GM18868 (cell line): ENCODE measurements around the gene SGSH.
"Not testable (repeated sequence)": the region's sequence is repeated elsewhere in the genome, so short reads cannot be mapped to it uniquely, and the experiment has no call there.

Experiments
- ATAC-seq: cut with Tn5 transposase; IDR thresholded peaks from one replicate; pipeline ENCODE4 v1.9.1; 2021; ENCODE audit warnings: mild to moderate bottlenecking, moderate library complexity; ENCODE audit not compliant: unreplicated experiment

SGSH gene

DNA sequence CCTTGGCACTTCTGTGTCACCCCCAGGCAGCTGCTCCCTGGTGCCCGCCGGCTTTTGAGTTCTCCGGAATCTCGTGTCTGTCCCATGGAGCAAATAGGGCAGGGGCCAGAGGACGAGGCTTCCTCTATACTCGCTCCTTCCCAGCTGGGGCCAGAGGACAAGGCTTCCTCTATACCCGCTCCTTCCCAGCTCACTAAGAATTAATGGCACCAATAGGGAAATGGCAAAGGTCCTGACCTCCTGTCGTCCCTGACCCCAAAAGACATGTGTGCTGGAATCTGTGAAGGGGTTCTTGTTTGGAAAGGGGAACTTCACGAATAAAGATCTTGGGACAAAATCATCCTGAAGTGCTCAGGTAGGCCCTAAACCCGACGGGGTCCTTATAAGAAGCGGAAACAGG is 7.6 kb downstream of the SGSH start:
- no peak for ATAC-seq

DNA sequence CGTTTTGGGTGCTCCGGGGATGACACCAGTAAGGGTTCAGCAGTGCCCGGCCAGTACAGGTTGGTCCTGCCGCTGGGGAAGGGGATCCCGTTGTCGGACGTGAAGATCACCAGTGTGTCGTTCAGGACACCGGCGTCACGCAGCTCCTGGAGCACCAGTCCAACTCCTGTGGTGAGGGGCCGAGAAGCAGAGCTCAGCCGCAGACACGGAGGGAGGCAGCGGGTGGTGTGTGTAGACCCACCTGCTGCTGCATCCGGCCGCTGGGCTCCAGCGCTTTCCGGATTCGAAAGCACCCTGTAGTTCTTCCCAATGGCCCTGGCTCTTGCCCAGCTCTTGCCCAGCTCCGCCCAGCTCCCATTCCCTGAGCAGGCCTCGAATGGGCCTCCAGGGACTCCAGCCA is 8.0 kb downstream of the SGSH start:
- ATAC-seq, result no peak

DNA sequence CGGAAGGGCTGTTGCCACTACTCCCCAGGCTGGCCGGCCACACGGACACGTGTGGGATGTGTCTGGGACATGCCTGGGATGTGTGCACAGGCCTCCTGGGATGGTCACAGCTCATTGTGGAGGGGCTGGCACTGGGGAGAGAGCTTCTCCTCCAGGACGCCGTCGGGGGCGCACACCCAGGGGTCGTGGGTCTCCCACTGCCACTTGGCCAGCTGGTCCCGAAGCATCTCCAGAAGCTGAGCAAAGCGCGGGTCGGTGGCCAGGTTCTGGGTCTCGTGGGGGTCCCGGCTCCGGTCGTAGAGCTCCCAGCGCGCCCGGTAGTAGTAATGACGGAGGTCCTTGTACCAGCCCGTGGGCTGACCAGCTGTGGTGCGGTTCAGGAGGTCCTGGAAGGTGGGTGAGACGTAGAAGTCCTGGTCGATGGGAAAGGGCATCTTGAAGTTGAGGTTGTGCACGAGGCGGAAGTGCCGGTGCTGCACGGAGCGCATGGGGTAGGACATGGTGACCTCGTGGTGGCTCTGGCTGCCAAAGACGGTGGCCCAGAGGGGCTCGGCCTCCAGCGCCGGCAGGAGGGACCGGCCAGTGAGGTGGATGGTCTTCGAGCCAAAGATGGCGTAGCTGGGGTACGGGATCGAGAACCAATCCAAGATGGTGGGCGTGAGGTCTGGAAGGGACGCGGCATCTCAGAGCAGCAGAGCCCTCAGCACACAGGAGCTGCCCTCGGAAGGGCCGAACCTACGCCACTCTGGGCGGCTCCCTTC is 9.6 kb downstream of the SGSH start:
- ATAC-seq, result no peak

DNA sequence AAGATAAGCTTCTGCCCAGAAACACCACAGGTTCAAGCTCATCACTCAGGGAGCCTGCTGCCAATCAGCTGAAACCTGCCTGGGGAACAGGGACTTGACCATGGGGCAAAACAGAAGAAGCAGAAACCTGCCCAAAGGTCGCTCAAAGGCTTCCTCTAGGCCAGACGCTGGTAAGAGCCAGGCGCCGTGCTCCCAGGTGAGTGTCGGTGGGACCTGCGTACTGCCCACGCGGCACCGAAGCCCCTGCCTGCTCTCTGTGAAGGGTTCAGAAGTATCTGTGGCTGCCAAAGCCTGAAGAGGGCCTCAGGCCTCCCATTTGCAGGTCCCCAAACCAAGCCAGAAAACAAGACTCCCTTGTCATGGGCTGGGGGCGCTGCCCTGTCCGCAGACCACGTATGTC is 10.4 kb downstream of the SGSH start:
- ATAC-seq, result no peak

DNA sequence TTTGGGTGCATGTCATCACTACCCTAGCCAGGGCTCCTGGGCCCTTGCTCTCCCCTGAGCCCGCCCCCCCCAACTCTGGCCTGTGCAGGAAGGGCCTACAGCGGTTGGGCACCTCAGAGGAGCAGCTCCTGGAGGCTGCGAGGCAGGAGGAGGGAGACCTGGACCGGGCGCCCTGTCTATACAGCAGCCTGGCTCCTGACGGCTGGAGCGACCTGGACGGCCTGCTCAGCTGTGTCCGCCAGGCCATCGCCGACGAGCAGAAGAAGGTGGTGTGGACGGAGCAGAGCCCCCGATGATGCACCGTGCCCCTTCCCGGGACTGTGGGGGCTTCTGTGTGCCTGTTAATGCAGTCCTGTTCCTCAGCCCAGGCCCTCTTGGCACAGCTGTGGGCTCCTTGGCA is 12.1 kb downstream of the SGSH start:
- no peak for ATAC-seq

DNA sequence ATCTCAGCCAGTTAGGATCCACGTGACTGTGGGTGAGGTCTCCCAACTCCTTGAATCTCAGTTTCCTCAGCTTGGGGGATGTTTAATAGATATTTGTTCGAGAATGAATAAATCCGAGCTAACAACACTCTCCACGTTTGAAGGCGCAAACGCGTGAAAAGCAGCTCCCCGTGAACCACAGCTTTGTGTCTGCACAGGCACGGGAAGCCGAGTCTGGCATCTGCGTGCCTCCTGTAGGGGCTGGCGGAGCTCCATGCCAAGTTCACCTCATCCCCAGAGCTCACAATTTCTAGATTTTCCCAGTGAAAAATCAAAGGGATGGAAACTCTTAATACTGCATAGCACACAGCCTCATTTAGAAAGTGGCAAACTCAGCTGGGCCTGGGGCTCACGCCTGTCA is 14.3 kb downstream of the SGSH start:
- no peak for ATAC-seq

DNA sequence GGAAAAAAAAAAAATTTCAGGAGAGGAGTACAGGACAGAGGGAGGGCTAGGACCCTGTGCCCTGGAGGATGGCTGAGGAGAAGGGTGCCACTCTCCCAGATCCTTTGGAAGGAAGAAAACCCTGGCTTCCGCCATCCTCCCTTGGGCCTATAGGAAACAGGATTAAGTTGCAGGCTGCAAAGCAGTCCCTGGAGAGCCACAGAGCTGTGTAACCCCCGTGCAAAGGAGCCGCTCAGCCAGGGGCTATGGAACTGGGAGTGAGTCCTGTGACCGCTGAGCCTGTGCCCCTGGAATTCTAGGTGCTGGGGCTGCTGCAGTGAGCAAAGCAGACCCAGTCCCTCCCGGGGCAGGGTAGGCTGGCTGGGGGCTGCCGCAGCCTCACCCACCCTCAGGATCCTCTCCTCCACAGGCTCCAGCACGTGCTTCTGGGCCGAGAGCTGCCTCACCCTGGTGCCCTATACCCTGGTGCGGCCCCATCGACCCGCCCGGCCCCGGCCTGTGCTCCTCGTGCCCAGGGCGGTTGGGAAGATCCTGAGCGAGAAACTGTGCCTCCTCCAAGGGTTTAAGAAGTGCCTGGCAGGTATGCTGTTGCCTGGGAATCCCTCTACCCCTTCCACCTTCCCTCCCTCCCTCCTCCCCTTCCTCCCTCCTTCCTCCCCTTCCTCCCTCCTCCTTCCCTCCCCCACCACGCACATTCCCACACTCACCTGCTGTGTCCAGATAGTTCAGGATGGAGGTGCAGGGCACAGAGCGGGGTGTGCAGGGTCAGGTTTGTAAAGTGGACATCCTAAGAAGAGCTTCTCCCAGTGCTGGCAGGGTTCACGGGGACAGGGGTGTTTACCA is 15.3 kb downstream of the SGSH start:
- ATAC-seq, result no peak

DNA sequence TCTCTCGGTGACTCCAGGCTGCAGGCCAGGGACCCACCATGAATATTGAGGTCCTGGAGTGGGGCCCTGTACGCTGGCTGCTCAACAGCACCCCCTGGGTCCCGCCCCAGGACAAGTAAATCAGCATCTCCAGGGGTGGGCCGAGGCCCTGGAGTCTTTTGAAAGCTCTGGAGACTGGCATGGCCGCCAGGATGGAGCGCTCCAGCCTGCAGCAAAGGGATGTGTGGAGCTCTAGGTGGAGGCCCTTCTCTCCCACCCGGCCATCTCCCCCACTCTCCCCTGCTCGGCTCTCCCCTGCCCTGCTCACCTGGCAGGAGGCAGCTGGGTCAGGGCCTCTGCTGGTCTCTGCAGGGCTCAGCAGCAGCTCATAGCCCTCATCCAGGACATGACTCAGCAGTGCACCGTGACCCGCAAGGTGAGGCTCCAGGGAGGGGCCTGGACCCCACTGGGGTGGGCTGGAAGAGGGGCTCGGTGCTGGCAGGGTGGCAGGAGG is 16.6 kb downstream of the SGSH start:
- ATAC-seq, result no peak

DNA sequence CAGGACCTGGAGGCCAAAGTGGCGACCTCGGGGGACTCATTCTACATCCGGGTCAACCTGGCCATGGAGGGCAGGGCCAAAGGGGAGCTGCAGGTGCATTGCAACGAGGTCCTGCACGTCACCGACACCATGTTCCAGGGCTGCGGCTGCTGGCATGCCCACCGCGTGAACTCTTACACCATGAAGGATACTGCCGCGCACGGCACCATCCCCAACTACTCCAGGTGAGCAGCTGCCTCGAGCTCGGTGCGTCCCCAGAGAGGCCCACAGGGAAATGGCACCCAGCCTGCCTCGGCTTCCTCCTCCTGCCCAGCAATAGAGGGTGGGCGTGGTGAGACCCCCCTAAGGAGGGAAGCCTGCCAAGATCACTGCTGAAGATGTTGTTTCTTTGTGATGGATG is 17.9 kb downstream of the SGSH start:
- no peak for ATAC-seq

DNA sequence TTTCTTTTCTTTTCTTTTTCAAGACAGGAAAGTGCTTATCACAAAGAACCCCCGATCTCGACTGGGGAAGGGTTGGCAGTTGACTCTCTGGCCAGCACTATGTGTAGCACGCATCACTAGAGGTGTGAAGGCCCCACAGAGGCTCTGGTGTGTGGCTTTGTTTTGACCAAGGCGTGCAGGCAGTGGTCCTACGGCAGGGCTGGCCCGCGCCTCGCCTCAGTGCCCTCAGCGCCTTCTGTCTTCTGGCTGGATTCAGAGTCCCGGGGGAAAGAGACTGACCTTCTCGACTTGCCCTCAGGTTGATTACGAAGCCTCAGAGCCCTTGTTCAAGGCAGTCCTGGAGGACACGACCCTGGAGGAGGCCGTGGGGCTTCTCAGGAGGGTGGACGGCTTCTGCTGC is 18.7 kb downstream of the SGSH start:
- ATAC-seq, result no peak

DNA sequence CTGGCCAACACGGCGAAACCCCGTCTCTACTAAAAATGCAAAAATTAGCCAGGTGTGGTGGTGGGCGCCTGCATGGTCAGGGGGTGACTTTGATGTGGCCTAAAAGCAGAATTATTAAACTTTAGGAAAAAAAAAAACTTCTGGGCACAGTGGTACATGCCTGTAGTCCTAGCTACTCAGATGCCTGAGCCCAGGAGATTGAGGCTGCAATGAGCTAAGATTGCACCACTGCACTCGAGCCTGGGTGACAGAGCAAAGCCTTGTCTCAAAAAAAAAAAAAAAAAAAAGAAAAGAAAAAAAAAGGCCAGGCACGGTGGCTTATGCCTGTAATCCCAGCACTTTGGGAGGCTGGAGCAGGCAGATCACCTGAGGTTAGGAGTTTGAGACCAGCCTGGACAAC is 20.8 kb downstream of the SGSH start:
- not testable (repeated sequence) for ATAC-seq

DNA sequence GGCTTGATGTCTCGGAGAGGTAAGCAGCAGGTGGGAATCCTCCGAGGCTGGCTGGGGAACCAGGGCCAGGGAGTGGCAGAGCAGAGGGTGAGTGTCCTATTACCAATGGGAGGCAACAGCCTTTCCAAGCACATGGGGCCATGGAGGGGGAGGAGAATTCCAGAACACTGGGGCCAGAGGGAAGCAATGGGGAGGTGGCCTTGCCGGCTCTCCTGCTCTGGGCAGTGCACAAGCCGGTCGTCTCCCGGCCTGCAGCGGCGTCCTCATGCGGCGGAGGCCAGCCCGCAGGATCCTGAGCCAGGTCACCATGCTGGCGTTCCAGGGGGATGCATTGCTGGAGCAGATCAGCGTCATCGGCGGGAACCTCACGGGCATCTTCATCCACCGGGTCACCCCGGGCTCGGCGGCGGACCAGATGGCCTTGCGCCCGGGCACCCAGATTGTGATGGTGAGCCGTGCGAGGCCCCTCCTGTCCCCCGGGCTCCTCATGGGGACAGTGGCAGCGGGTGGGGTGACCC is 21.9 kb downstream of the SGSH start:
- ATAC-seq, result no peak

DNA sequence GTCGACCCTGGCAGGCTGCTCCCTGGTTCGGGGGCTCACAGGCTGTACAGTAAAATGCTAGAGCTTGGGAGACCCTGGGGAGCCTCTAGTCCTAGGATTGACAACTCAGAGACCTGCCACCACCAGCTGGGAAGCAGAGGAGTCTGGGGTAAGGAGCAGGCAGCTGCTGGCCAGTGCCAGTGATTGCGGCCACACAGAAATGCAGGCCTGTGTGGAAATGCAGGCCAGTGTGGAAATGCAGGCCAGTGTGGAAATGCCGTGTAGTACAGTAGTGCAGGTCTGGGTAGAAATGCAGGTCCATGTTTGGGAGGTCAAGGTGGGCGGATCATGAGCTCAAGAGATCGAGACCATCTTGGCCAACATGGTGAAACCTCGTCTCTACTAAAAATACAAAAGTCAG is 23.5 kb downstream of the SGSH start:
- ATAC-seq, result no peak

DNA sequence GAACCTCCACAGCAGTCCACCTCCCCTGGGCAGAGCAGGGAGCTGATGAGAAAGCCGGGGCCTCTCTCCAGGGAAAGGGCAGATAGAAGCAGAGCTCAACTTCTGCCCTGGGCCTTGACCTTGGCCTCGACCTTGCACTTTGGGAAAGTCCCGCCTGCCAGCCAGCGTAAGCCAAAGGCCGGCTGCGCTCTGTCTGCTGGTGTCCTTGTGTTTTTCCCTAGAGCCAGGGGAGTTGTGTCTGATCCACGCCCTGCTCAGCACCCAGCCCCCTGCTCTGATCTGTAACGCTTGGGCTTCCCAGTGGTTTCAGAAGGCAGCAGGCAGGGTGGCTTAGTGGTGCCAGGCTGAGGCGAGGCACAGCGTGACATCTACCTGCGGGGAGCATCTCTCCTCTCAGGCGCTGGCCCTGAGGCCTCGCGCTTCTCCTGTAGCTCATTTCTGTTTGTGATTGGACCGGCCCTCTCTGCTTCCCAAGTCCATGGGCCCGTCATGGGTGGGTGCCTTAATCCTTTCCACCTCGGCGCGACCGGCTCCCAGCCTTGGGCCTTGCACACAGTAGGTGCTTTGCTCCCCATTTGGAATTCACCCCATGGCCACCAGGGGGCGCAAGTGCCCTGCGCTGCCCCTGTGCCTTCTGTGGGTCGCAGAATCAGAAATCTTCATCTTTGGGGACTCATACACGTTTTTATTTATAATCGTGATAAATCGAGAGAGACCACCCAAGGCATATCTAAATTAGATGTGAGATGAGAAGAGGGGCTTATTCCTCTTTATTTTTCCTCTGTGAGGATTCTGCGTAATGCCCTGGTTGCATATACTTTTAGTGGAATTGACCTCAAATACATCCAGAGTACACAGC is 24.2 kb downstream of the SGSH start:
- ATAC-seq, result no peak

DNA sequence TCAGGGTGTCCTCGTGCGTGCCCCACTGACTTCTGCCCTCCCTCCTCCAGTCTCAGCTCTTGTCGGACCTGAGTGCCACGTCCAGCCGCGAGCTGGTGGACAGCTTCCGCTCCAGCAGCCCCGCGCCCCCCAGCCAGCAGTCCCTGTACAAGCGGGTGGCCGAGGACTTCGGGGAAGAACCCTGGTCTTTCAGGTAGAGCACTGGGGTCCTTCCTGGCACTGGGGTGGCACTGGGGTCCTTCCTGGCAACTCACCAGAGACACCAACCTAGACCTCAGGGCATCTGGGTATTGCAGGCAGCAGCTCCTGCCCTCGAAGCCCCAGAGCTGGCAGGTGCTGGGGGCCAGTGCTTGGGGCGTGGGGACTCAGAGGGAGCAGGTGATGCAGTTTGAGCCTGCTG is 25.0 kb downstream of the SGSH start:
- no peak for ATAC-seq

DNA sequence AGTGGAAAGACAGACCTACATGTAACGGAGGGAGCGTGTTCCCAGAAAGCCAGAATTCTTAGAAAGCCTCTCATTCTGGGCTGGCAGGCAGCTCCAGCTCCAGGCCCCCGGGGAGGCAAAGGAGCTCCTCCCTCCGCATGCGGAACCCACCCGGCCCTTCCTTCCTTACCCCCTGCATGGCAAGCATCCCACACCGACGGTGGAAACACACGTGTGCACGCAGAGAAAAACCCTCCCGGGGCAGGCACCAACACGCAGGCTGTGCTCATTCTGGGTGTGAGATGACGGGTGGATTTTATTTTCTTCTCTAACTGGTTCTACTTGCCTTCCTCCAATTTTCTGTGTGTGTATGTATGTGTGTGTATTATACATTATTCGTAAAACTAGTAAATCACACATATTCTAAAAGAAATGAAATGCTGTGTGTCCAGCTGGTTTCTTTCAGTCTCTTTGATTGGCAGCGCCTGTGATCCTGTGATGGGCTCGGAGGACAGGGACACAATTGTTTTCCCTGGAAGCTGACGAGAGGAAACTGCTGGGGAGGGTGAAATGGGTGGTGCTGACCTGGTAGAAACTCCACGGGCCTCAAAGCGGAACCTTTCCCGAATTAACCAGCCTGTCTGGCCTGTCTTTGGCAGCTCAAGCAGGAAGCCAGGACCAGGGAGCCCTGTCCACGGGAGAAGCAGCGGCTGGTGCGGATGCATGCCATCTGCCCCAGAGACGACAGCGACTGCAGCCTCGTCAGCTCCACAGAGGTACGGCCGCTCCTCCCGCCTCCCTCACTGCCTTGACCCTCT is 28.1 kb downstream of the SGSH start:
- no peak for ATAC-seq

DNA sequence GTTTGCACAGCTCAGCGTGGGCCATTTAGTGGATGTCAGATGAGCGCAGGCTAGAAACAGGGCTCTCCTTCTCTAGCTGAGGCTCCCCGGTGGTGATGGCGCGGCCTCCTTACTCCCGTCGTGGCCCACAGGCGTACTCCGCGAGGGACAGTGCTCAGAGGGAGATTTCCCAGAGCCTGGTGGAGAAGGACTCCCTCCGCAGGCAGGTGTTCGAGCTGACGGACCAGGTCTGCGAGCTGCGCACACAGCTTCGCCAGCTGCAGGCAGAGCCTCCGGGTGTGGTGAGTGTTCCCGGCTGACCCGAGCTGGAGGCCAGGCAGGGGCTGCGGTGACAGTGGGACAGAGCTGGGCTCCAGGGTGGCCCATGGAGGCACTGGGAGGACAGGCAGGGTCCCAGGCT is 28.9 kb downstream of the SGSH start:
- no peak for ATAC-seq

DNA sequence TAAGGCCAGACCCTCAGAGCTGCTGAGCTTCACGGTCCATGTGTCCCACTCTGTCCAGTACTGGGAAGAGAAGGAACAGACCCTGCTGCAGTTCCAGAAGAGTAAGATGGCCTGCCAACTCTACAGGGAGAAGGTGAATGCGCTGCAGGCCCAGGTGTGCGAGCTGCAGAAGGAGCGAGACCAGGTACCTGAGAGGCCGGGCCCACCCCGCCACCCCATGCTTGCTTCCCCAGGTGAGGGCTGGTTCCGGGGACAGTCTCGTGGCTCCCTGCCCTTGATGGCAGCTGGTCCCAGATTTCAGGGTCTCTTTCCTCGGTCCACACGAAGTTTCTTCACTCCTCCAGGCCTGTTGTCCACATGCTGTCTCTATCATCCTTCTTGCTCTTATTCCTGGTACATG is 29.4 kb downstream of the SGSH start:
- ATAC-seq, result no peak

DNA sequence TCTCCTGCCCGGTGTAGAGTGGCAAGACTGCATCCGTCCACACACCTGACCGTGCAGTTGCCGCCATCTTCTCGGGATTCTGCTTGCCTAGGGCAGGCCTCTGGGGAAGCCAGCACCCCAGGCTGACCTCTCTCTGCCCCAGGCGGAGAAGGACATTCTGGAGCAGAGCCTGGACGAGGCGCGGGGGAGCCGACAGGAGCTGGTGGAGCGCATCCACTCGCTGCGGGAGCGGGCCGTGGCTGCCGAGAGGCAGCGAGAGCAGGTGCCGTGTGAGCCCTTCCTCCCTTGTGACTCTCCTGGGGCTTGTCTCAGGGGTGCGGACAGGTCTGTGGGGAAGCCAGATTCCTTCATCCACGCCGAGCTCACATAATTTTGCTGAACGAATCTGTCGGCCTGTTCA is 30.5 kb downstream of the SGSH start:
- ATAC-seq, result no peak

DNA sequence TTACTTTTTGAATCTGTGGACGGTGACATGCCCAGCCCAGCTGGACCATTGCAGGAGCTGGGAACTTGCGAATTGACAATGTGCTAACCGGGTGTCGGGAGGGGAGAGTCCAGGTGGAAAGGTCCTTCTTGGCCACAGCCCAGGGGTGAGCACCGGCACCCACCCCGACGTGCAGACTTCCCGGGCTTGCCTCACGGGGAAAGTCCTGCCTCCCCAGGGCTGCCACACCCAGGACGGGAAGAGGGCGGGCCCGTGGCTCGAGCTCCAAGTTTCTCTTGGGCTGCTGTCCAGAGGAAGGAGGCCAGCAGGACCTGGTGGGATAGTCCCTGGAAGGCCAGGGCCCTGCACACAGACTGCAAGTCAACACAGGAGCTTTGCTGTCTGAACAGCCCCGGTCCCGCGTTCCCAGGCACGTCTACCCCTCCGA is 32.6 kb downstream of the SGSH start:
- ATAC-seq, result no peak
